ENCODE results near the gene DHX8.
"Not testable (repeated sequence)": the region's sequence is repeated elsewhere in the genome, so short reads cannot be mapped to it uniquely, and the experiment has no call there.

Gene DHX8

GRCh38 chr17:43462569-43462968, 21.2 kb upstream of the DHX8 start:
- DNase-seq: not testable (repeated sequence)

GRCh38 chr17:43463241-43463640, 20.5 kb upstream of the DHX8 start:
- DNase-seq: no peak

DNA sequence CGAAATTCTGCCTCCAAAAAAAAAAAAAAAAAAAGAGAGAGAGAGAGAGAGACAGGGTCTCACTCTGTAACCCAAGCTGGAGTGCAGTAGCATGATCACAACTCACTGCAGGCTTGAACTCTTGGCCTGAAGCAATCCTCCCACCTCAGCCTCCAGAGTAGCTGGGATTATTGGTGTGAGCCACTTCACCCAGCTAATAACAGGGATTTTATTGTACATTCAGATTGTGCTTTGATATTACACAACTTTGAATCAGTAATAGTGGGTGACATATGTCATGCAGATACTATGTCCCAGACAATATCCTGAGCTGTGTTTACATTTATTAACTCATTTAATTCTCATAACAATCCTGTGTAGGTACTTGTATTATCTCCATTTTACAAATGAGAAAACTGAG, 19.7 kb upstream of the DHX8 start:
- no peak for DNase-seq

DNA sequence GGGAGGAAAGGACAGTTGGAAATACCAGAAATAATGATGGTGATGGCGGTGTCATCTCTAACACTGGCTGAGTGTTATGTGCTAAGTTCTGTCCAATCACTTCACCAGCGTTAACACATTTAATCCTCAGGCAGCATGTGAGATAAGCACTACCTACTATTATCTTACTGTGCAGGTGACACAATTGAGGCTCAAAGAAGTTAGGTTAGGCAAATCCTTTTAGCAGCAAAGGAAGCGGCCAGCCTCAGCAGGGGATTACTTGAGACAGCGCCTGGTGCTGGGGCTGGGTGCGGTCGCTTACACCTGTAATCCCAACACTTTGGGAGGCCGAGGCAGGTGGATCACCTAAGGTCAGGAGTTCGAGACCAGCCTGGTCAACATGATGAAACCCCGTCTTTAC, 18.7 kb upstream of the DHX8 start:
- DNase-seq: no peak

- no peak for DNase-seq
Observed at GRCh38 chr17:43467981-43468581, 15.7 kb upstream of the DHX8 start.

GRCh38 chr17:43468691-43469139, 15.1 kb upstream of the DHX8 start:
- DNase-seq: no peak

- DNase-seq: no peak
Observed at GRCh38 chr17:43469145-43469544, 14.6 kb upstream of the DHX8 start.

GRCh38 chr17:43471585-43472160, 12.1 kb upstream of the DHX8 start:
- DNase-seq: no peak

GRCh38 chr17:43475494-43476089, 8.2 kb upstream of the DHX8 start:
- no peak for DNase-seq

GRCh38 chr17:43476306-43476705, 7.5 kb upstream of the DHX8 start:
- not testable (repeated sequence) for DNase-seq

GRCh38 chr17:43477832-43478634, 5.7 kb upstream of the DHX8 start:
- no peak for DNase-seq

DNA sequence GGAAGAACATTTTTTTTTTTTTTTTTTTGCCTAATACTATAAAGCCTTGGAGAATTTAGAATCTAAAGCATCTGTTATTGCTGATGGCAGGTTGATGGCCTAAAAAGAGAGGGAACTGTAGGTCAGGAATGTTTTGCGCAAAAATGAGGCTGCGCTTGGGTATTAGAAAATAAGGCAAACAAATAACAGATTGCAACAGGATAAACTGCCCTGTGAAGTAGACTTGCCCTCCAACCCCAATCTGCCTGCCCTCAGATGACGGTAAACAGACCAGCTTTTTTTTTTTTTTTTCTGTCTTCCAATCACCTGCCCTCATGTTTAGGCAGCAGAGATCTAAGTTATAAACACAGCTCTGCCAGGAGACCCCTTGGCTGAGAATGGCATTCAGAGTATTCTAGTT, 3.8 kb upstream of the DHX8 start:
- no peak for DNase-seq

DNA sequence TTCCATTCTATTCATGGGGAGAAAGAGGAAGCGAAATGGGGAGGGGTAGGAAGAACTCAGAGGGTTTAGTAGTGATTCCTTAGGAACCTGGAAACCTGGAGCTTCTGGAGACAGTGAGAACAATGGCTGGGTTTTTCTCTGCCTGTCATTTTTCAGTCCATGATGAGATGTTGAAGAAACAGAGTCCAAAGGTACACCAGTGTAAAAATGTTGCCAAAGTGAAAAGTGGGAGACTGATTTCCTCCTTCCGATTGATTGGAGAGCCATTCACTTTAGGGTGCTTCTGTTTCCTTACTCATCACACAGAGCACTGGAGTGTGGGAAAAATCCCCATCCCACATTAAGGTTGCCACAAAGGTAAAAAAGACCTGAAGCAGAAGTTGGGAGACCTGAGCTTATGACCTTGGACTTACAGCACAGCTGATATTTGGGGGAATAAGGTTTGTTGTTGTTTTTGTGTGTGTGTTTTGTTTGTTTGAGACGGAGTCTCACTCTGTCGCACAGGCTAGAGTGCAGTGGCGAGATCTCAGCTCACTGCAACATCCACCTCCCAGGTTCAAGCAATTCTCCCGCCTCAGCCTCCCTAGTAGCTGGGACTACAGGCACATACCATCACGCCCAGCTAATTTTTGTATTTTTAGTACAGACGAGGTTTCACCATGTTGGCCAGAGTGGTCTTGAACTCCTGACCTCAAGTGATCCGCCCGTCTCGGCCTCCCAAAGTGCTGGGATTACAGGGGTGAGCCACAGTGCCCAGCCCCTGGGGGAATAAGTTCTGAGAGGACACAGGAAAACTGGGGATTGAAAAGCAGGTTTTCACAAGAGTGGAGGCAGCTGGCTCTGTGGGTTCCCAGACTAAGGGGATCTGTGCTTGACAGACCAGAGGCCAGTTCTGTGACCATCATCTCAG, 1.4 kb upstream of the DHX8 start:
- DNase-seq: no peak

DNA sequence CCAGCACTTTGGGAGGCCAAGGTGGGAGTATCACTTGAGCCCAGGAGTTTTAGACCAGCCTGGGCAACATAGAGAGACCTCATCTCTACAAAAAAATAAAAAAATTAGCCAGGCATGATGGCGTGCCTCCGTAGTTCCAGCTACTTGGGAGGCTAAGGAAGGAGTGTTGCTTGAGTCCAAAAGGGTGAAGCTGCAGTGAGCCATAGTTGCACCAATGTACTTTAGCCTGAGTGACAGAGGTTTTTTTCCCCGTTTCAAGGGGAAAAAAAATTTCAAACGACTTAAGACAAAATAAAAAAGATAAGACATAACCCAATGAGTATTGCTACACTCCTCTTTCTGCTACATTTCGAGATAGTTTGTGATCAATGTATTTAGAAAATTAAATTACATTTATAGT, 6.8 kb downstream of the DHX8 start:
- no peak for DNase-seq

- not testable (repeated sequence) for DNase-seq
Observed at GRCh38 chr17:43509440-43509839, 25.7 kb downstream of the DHX8 start.

GRCh38 chr17:43511199-43511598, 27.4 kb downstream of the DHX8 start:
- not testable (repeated sequence) for DNase-seq

DNA sequence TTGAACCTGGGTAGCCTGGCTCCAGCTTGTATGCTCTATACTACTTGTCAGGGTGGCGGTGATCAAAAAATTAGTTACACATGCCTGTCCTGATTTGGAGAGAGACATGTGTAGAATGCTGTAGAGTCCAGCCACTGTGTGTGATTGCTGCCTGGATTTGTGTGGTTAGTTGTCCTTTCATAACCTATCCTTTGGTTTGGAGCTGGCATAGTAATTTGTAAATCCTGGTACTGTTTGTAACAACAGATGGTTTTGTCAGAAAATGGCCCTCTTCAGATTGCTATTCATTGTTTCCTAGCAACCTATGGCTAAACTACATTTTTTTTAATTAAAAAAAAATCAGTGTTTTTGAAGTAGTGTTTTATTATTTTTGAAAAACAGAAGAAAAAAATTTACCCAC, 31.9 kb downstream of the DHX8 start:
- peak in 1 of 2 donors; percentile 42 for DNase-seq

DNA sequence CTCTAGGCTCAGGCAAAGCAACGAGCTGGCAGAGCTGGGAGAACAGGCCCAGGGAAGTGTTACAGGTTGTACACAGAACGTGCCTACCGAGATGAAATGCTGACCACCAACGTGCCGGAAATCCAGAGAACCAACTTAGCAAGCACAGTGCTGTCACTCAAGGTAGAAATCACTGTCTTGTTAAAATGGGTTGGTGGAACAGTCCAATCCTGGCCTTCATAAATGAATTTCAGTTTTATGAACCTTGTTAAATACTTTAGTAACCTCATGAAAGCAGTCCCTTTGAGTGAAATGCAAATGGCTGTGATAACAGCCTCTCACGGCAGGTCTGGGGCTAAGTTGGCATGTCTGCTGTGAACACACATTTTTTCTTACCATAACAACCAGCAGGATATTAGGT, 33.4 kb downstream of the DHX8 start:
- DNase-seq: no peak

GRCh38 chr17:43517615-43518386, 34.0 kb downstream of the DHX8 start:
- DNase-seq: peak in 1 of 2 donors; percentile 67

DNA sequence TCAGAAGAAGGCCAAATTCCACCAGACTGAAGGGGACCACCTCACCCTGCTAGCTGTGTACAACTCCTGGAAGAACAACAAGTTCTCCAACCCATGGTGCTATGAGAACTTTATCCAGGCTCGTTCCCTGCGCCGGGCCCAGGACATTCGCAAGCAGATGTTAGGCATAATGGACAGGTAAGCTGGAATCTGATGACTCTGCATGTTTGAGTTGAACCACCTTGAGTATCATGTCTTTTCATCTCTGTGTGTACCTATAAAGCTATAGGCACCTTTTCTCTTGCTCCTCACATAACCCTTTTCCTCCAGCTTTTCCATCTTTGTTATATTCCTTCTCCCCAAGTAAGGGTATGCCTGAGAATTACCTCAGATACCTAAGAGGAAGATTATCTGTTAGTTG, 37.6 kb downstream of the DHX8 start:
- no peak for DNase-seq

- no peak for DNase-seq
Observed at GRCh38 chr17:43524945-43525575, 41.3 kb downstream of the DHX8 start.

Data from hippocampal formation (tissue), 2 donors.